ENCODE data around the gene FRMD3. TPM values are rescaled to one million over a fixed set of nuclear protein-coding genes. Genes with fewer than 3 reads are reported as not detected.

The FRMD3 gene
- total RNA-seq, 2 donors from 2014 or later: 2.1 to 4.6 TPM

- no peak for ATAC-seq
- no peak overlapping the region for H3K27ac ChIP-seq
- H3K27me3 ChIP-seq: no peaks in the 10 kb centered on the region
- TF ChIP-seq POLR2A (IDR thresholded peaks at IDR 0.05): no peak
- no peak for TF ChIP-seq CTCF (IDR thresholded peaks at IDR 0.05)
- H3K4me1 ChIP-seq: peaks cover 9% of the 10 kb centered on the region
- H3K36me3 ChIP-seq (replicated peaks in 1 of 2; ENCODE audit: insufficient read depth in 1 of 2, low read depth in 2 of 2): no peaks in the 10 kb centered on the region
- DNase-seq: no peak
- WGBS, 2 donors: 73 to 79% methylated on average over 4 of the region's 4 CpGs
- intact Hi-C loops (cut with DNase I): no loop called here
- no peak overlapping the region for H3K4me3 ChIP-seq
- H3K9me3 ChIP-seq: no peaks in the 10 kb centered on the region
Observed at GRCh38 chr9:83240671-83241070, 297.5 kb downstream of the FRMD3 start.

- H3K27ac ChIP-seq: no peak overlapping the region
- H3K4me3 ChIP-seq: no peak overlapping the region
Observed at GRCh38 chr9:83239747-83240146, 298.5 kb downstream of the FRMD3 start.

GRCh38 chr9:83238871-83239640 is 299.1 kb downstream of the FRMD3 start:
- no peaks in the 10 kb centered on the region for H3K9me3 ChIP-seq
- intact Hi-C loops (cut with DNase I): no loop called here
- no peak overlapping the region for H3K27ac ChIP-seq
- peaks cover 9% of the 10 kb centered on the region for H3K4me1 ChIP-seq
- ATAC-seq (no peak), DNase-seq (peak in 2 of 4 donors; percentile 16 to 59)
- H3K4me3 ChIP-seq: no peak overlapping the region
- no peaks in the 10 kb centered on the region for H3K27me3 ChIP-seq
- WGBS, 2 donors: 68 to 80% methylated on average over 6 of the region's 6 CpGs
- H3K36me3 ChIP-seq (replicated peaks in 1 of 2; ENCODE audit: insufficient read depth in 1 of 2, low read depth in 2 of 2): no peaks in the 10 kb centered on the region
- no peak for TF ChIP-seq POLR2A (IDR thresholded peaks at IDR 0.05)
- no peak for TF ChIP-seq CTCF (IDR thresholded peaks at IDR 0.05)

More at GRCh38 chr9:83239747-83240146, 298.5 kb downstream of the FRMD3 start:
- no peaks in the 10 kb centered on the region for H3K36me3 ChIP-seq (replicated peaks in 1 of 2; ENCODE audit: insufficient read depth in 1 of 2, low read depth in 2 of 2)
- H3K4me1 ChIP-seq: peaks cover 9% of the 10 kb centered on the region
- ATAC-seq (no peak), DNase-seq (no peak)
- intact Hi-C loops (cut with DNase I): no loop called here
- TF ChIP-seq CTCF (IDR thresholded peaks at IDR 0.05) (no peak), POLR2A (IDR thresholded peaks at IDR 0.05) (no peak)
- H3K27me3 ChIP-seq: no peaks in the 10 kb centered on the region
- H3K9me3 ChIP-seq: no peaks in the 10 kb centered on the region

GRCh38 chr9:83236029-83236696 is 302.0 kb downstream of the FRMD3 start:
- no peak for DNase-seq
- Histone ChIP-seq H3K9me3 (no peaks in the 10 kb centered on the region), H3K4me3 (no peak overlapping the region), H3K27ac (no peak overlapping the region), H3K4me1 (peaks cover 9% of the 10 kb centered on the region), H3K36me3 (replicated peaks in 1 of 2; ENCODE audit: insufficient read depth in 1 of 2, low read depth in 2 of 2) (no peaks in the 10 kb centered on the region), H3K27me3 (no peaks in the 10 kb centered on the region)
- no peak for ATAC-seq
- TF ChIP-seq CTCF (IDR thresholded peaks at IDR 0.05) (no peak), POLR2A (IDR thresholded peaks at IDR 0.05) (no peak)
- intact Hi-C loops (cut with DNase I): no loop called here
- 87 to 89% methylated on average over 4 of the region's 4 CpGs for WGBS, 2 donors

All from body of pancreas (tissue), 4 donors.